Hematopoietic multipotent progenitor cell (in vitro differentiated cells): ENCODE results near the gene FUCA2. TPM values are rescaled to one million over a fixed set of nuclear protein-coding genes. Genes with fewer than 3 reads are reported as not detected.
"Not testable (repeated sequence)": the region's sequence is repeated elsewhere in the genome, so short reads cannot be mapped to it uniquely, and the experiment has no call there.

Experiments
- DNase-seq, 3 donors: peaks; one replicate each; pipeline ENCODE4 v3.0.0-alpha.2; 2011 to 2015; ENCODE audit warnings: low read depth in 2 of 3, low spot score in 2 of 3
- total RNA-seq: library from RNA; depleted of rRNA; stranded (reverse); fragments of >200 nt; gene quantifications from one replicate; pipeline ENCODE4 v1.2.3, GENCODE V29; 2012

Gene FUCA2
- total RNA-seq, 1 donor: 7.8 TPM

- DNase-seq: no peak
Observed at GRCh38 chr6:143505111-143505510, 6.4 kb downstream of the FUCA2 start.

DNA sequence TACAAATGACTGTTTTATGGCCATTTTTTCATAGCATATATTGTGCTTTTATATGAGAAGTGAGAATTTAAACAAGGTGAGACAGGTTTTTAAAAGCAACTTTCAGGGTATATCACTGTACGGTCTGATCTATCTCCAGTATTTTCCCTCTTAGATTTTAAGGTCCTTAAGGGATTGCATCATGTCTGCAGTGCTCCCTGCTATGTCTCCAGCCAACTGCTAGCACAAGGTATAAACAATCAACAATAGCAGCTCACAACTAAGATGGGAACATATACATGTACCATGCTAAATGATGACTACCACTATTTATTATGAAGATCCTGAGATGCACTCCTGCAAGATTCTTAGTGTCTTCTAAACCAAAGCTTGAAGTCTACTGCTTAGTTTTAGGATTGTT lies 7.2 kb downstream of the FUCA2 start:
- no peak for DNase-seq

DNA sequence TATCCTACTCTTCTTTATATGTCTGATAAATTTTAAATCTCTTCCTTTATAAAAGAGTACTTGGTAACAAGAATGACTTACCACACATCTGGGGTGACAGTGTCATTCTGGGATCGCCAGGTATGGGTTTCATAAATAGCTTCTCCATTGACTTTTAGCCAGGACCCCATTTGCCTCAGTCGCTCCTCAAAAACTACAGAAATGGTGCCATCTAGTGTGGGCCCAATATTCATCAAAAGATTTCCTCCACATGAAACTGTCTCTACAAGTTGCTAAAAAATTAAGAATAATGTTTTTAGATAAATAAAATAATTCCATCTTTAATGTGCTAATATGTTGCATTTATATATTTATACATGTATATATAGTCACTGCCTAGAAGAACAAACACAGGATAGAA lies 9.7 kb downstream of the FUCA2 start:
- DNase-seq: no peak

GRCh38 chr6:143498428-143498827 lies 13.1 kb downstream of the FUCA2 start:
- no peak for DNase-seq

DNA sequence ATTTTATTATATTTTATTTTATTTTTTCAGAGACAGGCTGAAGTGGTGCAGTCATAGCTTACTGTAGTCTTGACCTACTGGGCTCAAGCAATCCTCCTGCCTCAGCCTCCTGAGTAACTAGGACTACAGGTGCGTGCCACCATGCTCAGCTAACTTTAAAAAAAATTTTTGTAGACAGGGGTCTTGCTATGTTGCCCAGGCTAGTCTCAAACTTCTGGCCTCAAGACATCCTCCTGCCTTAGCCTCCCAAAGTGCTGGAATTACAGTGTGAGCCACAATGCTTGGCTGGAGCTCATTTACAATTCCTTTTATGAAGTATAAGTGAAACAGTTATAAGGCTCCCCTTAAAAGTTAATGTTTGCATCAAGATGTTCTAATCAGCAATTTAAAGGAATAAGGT lies 14.5 kb downstream of the FUCA2 start:
- no peak for DNase-seq

- DNase-seq: no peak
Observed at GRCh38 chr6:143490775-143491174, 20.7 kb downstream of the FUCA2 start.

GRCh38 chr6:143490244-143490643 lies 21.3 kb downstream of the FUCA2 start:
- DNase-seq: no peak

- no peak for DNase-seq
Observed at GRCh38 chr6:143486752-143487151, 24.8 kb downstream of the FUCA2 start.

- DNase-seq: no peak
Observed at GRCh38 chr6:143485967-143486366, 25.6 kb downstream of the FUCA2 start.

- DNase-seq: no peak
Observed at GRCh38 chr6:143482593-143482992, 28.9 kb downstream of the FUCA2 start.

DNA sequence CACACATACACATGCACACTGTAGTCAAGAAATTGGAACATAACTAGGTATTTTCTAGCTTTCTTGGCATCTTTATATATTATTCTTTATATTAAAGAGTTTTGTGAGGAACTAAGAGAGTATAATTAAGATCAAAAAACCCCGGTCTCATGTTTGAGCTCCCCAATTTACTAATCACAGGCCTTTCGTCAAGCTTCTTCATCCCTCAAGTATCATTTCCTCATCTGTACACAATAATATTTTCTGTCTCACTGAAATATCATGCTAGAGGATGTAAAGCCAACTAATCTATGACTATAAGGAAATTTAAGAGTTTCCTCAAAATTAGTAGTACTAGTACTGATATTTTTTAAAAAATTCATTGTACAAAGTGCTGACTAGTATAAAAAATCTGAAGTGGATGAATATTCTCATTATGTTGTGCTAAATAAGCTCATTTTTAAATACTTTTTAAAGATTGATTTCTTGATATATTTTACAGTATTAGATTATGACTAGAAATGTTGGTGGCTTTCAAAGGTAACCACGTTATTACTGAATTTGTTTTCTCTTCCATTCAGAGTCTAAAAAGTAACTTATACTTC lies 32.9 kb downstream of the FUCA2 start:
- DNase-seq: no peak

DNA sequence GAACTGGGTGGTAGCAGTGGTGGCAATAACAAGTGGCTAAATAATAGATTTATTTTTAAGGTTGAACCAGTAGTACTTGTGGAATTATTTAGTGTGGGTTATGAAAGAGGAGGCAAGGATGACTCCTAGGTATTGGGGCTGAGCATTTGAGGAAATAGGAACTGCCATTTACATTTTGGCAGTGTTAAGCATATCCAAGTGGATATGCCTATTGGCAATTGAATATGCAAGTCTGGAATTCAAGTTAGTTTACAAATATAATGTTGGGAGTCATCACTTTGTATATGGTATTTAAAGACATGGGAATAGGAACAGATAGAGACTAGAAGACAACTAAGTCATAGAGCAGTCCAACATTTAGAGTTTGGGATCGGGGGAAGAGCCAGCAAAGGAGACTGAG lies 35.0 kb downstream of the FUCA2 start:
- DNase-seq: no peak

GRCh38 chr6:143471822-143472221 lies 39.7 kb downstream of the FUCA2 start:
- no peak for DNase-seq

GRCh38 chr6:143468823-143469222 lies 42.7 kb downstream of the FUCA2 start:
- DNase-seq: not testable (repeated sequence)

DNA sequence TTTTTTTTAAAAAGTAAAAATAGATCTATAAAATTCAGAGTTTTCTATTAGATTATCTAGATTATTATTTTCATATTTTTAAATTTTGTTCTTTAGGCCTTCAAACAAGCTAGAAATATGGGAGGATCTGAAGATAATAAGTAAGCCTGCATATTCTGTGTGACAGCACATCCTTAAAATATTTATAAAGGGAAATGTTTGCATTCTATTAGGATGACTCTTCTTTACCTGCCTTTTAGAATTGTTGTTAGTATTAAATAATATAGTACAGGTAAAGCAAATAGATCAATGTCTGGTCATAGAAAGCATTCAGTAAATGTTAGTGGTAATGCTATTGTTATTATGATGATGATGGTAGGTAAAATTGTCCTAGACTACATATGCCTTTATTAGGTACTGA lies 43.5 kb downstream of the FUCA2 start:
- no peak for DNase-seq

GRCh38 chr6:143465546-143465945 lies 46.0 kb downstream of the FUCA2 start:
- DNase-seq: no peak

GRCh38 chr6:143457563-143458359 lies 53.8 kb downstream of the FUCA2 start:
- no peak for DNase-seq

- DNase-seq: no peak
Observed at GRCh38 chr6:143451531-143451930, 60.0 kb downstream of the FUCA2 start.

DNA sequence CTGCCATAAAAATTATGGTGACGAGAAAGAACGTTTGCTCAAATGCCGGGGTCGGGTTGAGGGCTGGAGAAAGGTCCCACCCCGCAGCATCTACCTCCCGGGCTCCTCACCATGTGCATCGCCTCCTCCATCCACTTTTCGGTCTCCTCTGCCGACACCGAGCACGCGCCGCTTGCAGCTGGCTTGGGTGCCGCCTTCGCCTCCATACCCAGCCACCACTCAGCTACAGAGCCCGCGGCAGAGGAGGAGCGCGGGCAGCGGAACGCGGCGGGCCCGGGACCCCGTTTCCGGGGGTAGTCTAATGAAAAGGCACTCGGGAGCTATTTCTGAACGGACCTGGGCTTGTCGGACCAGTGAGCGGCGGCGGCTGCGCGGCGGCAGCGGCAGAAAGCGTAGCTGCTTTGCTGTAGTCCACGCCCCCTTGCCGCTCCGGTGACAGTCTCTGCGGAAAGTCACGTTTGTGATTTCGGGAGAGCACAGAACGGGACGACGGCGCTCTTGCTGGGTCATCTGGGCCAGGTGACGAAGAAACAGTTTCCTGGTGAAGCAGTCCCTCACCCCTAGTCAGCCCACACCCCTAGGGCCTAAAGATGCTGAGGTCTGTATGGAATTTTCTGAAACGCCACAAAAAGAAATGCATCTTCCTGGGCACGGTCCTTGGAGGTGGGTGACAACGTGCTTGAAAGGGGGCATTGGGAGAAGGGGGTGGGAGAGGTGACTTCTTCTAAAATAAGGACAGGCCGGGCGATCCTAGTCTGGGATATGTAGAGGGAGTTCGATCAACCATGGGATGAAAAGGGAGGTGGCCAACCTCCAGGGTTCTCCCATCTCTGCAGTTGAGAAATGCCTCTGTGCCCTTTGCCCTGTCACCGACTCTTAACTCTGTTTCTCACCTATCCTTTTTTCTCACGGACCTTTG lies 60.8 kb downstream of the FUCA2 start, which contains the start of the genes ADAT2 and PEX3:
Gene ADAT2, minus strand, starts transcription at position 243 of the 919 bp plus-strand sequence. Its CDS starts 37 bp downstream, at position 206.
Gene PEX3, plus strand, starts transcription at position 353 of the 919 bp plus-strand sequence. Its CDS starts 238 bp downstream, at position 591.
- DNase-seq: peak; percentile 80 to 94 (median 92)

DNA sequence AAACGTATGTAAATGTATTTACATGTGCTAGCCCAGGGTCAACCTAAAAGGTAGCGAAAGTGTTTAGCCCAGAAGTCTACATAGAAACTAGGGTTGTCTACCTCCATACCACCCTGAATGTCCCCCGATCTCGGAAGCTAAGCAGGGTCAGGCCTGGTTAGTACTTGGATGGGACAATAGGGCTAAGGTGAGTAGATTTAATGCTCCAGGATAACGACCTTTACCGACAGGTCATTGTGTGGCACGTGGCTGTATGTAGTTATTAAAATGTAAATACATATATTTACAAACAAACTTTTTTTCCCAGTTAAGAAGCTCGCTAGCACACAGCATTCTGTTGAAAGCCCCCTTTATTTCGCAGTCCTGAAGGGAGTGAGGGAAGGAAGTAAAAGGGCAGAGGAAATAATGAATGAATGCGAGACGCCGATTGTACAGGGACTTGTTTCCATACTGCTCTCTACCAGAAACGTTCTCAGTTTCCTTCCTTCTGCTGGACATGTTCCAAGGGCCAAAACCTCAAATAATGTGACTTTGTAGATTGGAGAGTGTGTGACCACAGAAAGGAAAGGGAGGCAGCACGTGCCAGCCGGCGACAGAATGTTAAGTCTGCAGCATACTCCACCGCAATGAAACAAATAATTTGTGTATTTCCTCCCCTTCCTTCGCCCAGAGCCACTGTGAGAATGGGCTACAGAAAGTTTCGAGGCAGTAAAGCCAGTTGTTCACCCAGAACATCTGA lies 61.6 kb downstream of the FUCA2 start:
- peak in 2 of 3 donors; percentile 82 to 93 for DNase-seq
